Adrenal gland (tissue), 12 donors: Measurements from ENCODE around the gene ABCA8. TPM values are rescaled to one million over a fixed set of nuclear protein-coding genes. Genes with fewer than 3 reads are reported as not detected.

Source experiments
- DNase-seq, 7 donors: peaks; one replicate each; pipeline ENCODE4 v3.0.0-alpha.2; 2019 to 2020
- H3K27ac ChIP-seq, 5 donors: fragments of 200-600 bp; sonication (generic) in 4 of 5; 1 replicate in 3 of 5; 2 replicates in 2 of 5; pipeline versions ENCODE4 v1.5.1 to v1.8.0; 2016 to 2020; ENCODE audit warnings: mild to moderate bottlenecking in 1 of 5
- H3K27me3 ChIP-seq: fragments of 200-600 bp; 2 replicates; pipeline ENCODE4 v1.8.0; 2021
- H3K36me3 ChIP-seq, 2 donors: fragments of 200-600 bp; replicated peaks in 1 of 2; 1 replicate in 1 of 2; 2 replicates in 1 of 2; pipeline versions ENCODE4 v1.5.1 to v1.8.0; 2018 to 2022
- H3K4me1 ChIP-seq, 2 donors: fragments of 200-600 bp; replicated peaks in 1 of 2; 1 replicate in 1 of 2; 2 replicates in 1 of 2; pipeline versions ENCODE4 v1.5.1 to v1.8.0; 2018 to 2021
- H3K4me3 ChIP-seq, 4 donors: fragments of 200-600 bp; sonication (generic) in 3 of 4; one replicate each; pipeline ENCODE4 v1.5.1; 2016 to 2018
- H3K9me3 ChIP-seq, 3 donors: fragments of 200-600 bp; sonication (generic) in 1 of 3; replicated peaks in 1 of 3; 1 replicate in 2 of 3; 2 replicates in 1 of 3; pipeline versions ENCODE4 v1.5.1 to v1.8.0; 2016 to 2021
- POLR2A ChIP-seq, 2 donors: fragments of 450-650 bp; IDR thresholded peaks; one replicate each; pipeline ENCODE4 v1.6.1; 2017; ENCODE audit warnings: antibody characterized with exemption in 2 of 2, mild to moderate bottlenecking in 2 of 2, moderate library complexity in 1 of 2
- WGBS, 4 donors: extraction: QIAGEN DNeasy Blood & Tissue Kit in 2 of 4; methylation state at CpG; one replicate each; pipeline versions ENCODE4 v1.1.5 to v1.1.7; 2013 to 2017; 5-methylcytosine and 5-hydroxymethylcytosine counted together
- intact Hi-C, 2 donors: fragments of 100-400 bp; cut with DNase I; formaldehyde crosslinking; loops; one replicate each; pipeline versions ENCODE4 v1.14.1 to v1.15.0; 2022 to 2023
- polyA plus RNA-seq, 3 donors: library from polyadenylated mRNA; stranded (reverse); fragments of 200-250 nt in 2 of 3; fragments of 350-450 nt in 1 of 3; fragmentation: Illumina TruSeq in 1 of 3; extraction: RNeasy Lipid Tissue Mini Kit (QIAGEN cat#74804) in 1 of 3; gene quantifications; one replicate each; pipeline ENCODE4 v1.2.3, GENCODE V29; 2013 to 2014
- total RNA-seq, 9 donors: library from RNA; depleted of rRNA in 4 of 9; stranded (reverse); fragments of >200 nt in 4 of 9; fragments of 120-200 nt in 1 of 9; fragmentation: NEBNext Ultra II Directional in 1 of 9; extraction: Animal tissue kit (Norgen Biotek cat#: 25700) in 1 of 9; gene quantifications; one replicate each; pipeline versions ENCODE4 v1.1.0 to v1.2.4, GENCODE V29; 2013 to 2023
- TF ChIP-seq, protein P1 (sequence below), 6 experiments: fragments of 450-650 bp in 4 of 6; fragments of 200-600 bp in 2 of 6; sonication (generic) in 1 of 6; IDR thresholded peaks; 1 replicate in 5 of 6; 2 replicates in 1 of 6; pipeline versions ENCODE4 v1.5.1 to v1.8.0; 2016 to 2021; ENCODE audit warnings: antibody characterized with exemption in 6 of 6, mild to moderate bottlenecking in 2 of 6, moderate library complexity in 1 of 6
- donor health status: healthy with polysubstance abuse.
- donor health status: Bipolar disorder and iron deficiency.
- donor health status: DM: yes; HTN: yes; CAD: no.
- donor health status: DM: no; HTN: no; CAD: no.
- donor health status: DM: no; HTN: no; CAD: no.
- donor health status: DM: yes; HTN: yes; CAD: no.

ABCA8 gene
- total and polyA plus RNA-seq, 12 donors = 16.1 to 247 (median 116) TPM

DNA sequence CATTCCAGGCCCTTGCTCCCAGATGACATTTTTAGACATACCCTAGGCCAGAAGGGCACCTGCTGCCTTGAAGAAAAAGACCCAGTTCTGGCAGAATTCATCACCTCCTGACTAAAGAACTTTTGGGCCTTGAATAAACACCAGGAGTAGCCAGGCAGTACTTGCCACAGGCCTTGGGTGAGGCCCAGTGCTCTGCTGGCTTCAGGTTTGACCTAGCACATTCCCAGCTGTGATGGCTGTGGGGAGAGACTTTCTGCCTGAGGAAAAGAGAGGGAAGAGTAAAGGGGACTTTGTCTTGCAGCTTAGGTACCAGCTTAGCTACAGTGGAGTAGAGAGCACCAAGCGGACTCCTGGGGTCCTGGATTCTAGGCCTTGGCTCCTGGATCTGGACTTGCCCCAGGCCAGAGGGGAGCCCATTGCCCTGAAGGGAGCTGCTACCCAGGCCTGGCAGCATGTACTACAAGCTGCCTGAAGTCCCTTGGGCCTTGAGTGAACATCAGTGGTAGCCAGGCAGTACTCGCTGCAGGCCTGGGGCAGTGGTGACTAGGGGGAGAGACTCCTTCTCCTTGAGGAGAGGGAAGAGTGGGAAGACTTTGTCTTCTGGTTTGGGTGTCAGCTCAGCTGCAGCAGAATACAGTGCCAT, 44.3 kb downstream of the ABCA8 start:
- peaks cover 0 to 8% (median 6%) of the 10 kb centered on the region in 3 donors for H3K9me3 ChIP-seq
- DNase-seq = no peak
- H3K4me3 ChIP-seq = no peak overlapping the region
- H3K36me3 ChIP-seq = no peaks in the 10 kb centered on the region
- 94 to 100% (median 97%) methylated on average over 2 of the region's 2 CpGs; no CpG with 5 or more reads in 1 of the 4 donors for WGBS, 4 donors
- intact Hi-C loops = loop anchor here in 1 of 2 donors (10.0 kb wide), 1 partner anchor 136 kb away; no protein-coding TSS in a partner anchor
- peak overlapping the region in 2 of 5 donors; percentile 84 to 87 for H3K27ac ChIP-seq
- no peaks in the 10 kb centered on the region for H3K27me3 ChIP-seq
- TF ChIP-seq POLR2A (IDR thresholded peaks at IDR 0.05) = no peak
- TF ChIP-seq, protein P1, sequence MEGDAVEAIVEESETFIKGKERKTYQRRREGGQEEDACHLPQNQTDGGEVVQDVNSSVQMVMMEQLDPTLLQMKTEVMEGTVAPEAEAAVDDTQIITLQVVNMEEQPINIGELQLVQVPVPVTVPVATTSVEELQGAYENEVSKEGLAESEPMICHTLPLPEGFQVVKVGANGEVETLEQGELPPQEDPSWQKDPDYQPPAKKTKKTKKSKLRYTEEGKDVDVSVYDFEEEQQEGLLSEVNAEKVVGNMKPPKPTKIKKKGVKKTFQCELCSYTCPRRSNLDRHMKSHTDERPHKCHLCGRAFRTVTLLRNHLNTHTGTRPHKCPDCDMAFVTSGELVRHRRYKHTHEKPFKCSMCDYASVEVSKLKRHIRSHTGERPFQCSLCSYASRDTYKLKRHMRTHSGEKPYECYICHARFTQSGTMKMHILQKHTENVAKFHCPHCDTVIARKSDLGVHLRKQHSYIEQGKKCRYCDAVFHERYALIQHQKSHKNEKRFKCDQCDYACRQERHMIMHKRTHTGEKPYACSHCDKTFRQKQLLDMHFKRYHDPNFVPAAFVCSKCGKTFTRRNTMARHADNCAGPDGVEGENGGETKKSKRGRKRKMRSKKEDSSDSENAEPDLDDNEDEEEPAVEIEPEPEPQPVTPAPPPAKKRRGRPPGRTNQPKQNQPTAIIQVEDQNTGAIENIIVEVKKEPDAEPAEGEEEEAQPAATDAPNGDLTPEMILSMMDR (IDR thresholded peaks at IDR 0.05) = no peak
- H3K4me1 ChIP-seq = peaks cover 14 to 31% of the 10 kb centered on the region in 2 donors

DNA sequence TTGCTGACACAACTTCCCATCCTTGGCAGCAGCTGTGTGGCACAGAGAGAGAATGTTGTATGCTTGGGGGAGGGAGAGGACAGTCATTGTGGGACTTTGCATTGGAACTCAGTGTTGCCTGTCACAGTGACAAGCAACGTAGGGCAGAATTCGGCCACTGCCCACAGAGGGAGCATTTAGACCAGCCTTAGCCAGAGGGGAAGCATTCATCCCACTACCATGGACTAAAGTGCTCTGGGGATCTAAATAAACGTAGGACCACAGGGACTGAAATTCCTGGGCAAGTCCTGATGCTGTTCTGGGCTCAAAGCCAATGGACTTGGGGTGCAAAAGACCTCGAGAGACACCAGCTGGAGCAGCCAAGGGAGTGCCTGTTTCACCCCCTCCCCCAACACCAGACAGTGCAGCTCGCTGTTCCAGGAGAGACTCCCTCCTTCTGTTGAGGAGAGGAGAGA, 44.9 kb downstream of the ABCA8 start:
- H3K4me3 ChIP-seq = no peak overlapping the region
- H3K9me3 ChIP-seq = peaks cover 0 to 8% (median 6%) of the 10 kb centered on the region in 3 donors
- peaks cover 14 to 37% of the 10 kb centered on the region in 2 donors for H3K4me1 ChIP-seq
- no peaks in the 10 kb centered on the region for H3K36me3 ChIP-seq
- intact Hi-C loops = loop anchor here in 1 of 2 donors (10.0 kb wide), 1 partner anchor 135 kb away; no protein-coding TSS in a partner anchor
- no peaks in the 10 kb centered on the region for H3K27me3 ChIP-seq
- TF ChIP-seq, protein P1 (IDR thresholded peaks at IDR 0.05) = no peak
- TF ChIP-seq POLR2A (IDR thresholded peaks at IDR 0.05) = no peak
- DNase-seq = peak in 4 of 7 donors; percentile 17 to 54 (median 36)
- peak overlapping the region in 4 of 5 donors; percentile 42 to 87 (median 74) for H3K27ac ChIP-seq
- 60 to 70% (median 65%) methylated on average over 1 to 5 of the region's 5 CpGs for WGBS, 4 donors

DNA sequence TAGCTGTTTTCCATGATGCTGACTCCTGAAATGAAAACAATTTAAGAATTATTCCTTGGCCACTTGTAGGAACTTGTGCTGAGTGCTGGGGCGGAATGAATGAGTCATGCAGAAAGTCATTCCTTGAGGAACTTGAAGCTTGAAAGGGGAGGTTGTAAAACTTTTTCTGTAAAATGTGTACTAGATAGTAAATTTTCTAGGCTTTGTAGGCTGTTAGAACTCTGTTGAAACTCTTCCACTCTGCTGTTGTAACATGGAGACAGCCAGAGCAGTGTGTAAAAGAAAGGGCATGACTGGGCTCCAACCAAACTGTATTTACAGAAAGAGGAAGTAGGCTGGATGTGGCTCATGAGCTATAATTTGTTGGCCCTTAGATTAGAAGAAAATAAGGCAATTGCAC, 46.1 kb downstream of the ABCA8 start:
- Histone ChIP-seq H3K36me3 (no peaks in the 10 kb centered on the region), H3K27ac (peak overlapping the region in 4 of 5 donors; percentile 57 to 87 (median 74)), H3K4me3 (no peak overlapping the region), H3K9me3 (peaks cover 0 to 7% (median 0%) of the 10 kb centered on the region in 3 donors), H3K4me1 (peaks cover 14 to 38% of the 10 kb centered on the region in 2 donors), H3K27me3 (no peaks in the 10 kb centered on the region)
- intact Hi-C loops = no loop called here
- WGBS, 4 donors = 20 to 36% (median 32%) methylated on average over 1 of the region's 1 CpG
- no peak for TF ChIP-seq POLR2A (IDR thresholded peaks at IDR 0.05)
- TF ChIP-seq, protein P1 (IDR thresholded peaks at IDR 0.05) = no peak
- DNase-seq = peak; percentile 45 to 84 (median 73)

DNA sequence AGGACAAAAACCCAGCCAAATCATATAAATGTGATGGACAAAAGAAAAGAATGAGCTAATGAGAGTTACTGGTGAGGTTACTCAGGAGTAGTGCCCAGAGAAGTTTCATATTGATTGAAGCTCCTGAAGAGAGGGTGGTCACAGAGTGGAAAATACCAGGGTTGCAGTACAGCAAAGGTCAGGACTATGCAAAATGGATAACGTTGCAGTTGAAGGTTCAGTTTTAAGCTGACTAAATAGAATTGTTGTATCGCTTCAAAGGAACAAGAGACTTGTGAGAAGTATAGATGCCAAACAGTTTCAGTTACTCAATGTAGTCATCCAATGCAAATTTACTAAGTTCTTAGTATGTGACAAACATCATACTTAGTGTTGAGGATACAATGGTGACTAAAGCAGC, 47.1 kb downstream of the ABCA8 start:
- TF ChIP-seq POLR2A (IDR thresholded peaks at IDR 0.05) = no peak
- TF ChIP-seq, protein P1 (IDR thresholded peaks at IDR 0.05) = no peak
- intact Hi-C loops = no loop called here

More for the DNA sequence above, 47.1 kb downstream of the ABCA8 start:
- no peak overlapping the region for H3K4me3 ChIP-seq
- 66 to 83% (median 73%) methylated on average over 2 of the region's 2 CpGs for WGBS, 4 donors
- peaks cover 0 to 8% of the 10 kb centered on the region in 2 donors for H3K36me3 ChIP-seq
- no peaks in the 10 kb centered on the region for H3K9me3 ChIP-seq
- H3K4me1 ChIP-seq = peaks cover 14 to 38% of the 10 kb centered on the region in 2 donors
- no peak for DNase-seq
- H3K27ac ChIP-seq = peak overlapping the region in 4 of 5 donors; percentile 57 to 87 (median 74)
- H3K27me3 ChIP-seq = no peaks in the 10 kb centered on the region
